Transverse colon (tissue), 4 donors: ENCODE results near the gene INPP1. TPM values are rescaled to one million over a fixed set of nuclear protein-coding genes. Genes with fewer than 3 reads are reported as not detected.

Source experiments
- DNase-seq: peaks from one replicate; pipeline ENCODE4 v3.0.0-alpha.2; 2019
- H3K27ac ChIP-seq, 4 donors: fragments of 200-600 bp; sonication (generic); 2 replicates each; pipeline ENCODE4 v1.5.1; 2016 to 2018; ENCODE audit warnings: inconsistent platforms in 4 of 4
- H3K27me3 ChIP-seq: fragments of 200-600 bp; sonication (generic); 2 replicates; pipeline ENCODE4 v1.5.1; 2017; ENCODE audit warnings: inconsistent platforms
- H3K36me3 ChIP-seq, 4 donors: fragments of 200-600 bp; sonication (generic); 2 replicates each; pipeline ENCODE4 v1.5.1; 2017 to 2019; ENCODE audit warnings: inconsistent platforms in 4 of 4
- H3K4me1 ChIP-seq, 4 donors: fragments of 200-600 bp; sonication (generic); 2 replicates each; pipeline ENCODE4 v1.5.1; 2017 to 2020; ENCODE audit warnings: inconsistent platforms in 4 of 4
- H3K4me3 ChIP-seq, 4 donors: fragments of 200-600 bp; sonication (generic); 1 replicate in 1 of 4; 2 replicates in 3 of 4; pipeline versions ENCODE4 v1.5.1 to v1.6.1; 2017 to 2019; ENCODE audit warnings: inconsistent platforms in 4 of 4
- H3K9me3 ChIP-seq, 2 donors: fragments of 200-600 bp; sonication (generic); 2 replicates each; pipeline ENCODE4 v1.5.1; 2017 to 2019; ENCODE audit warnings: inconsistent platforms in 2 of 2
- CTCF ChIP-seq, 5 experiments: fragments of 200-600 bp in 3 of 5; fragments of 450-650 bp in 2 of 5; sonication (generic) in 3 of 5; IDR thresholded peaks; 1 replicate in 2 of 5; 2 replicates in 3 of 5; pipeline ENCODE4 v1.5.1; 2016 to 2017; ENCODE audit warnings: antibody characterized with exemption in 5 of 5, inconsistent platforms in 3 of 5, mild to moderate bottlenecking in 2 of 5, moderate library complexity in 1 of 5
- EP300 ChIP-seq: sonication (generic); formaldehyde crosslinking; IDR thresholded peaks from one replicate; pipeline ENCODE4 v1.6.1; 2017; ENCODE audit warnings: antibody characterized with exemption, low read depth
- POLR2A ChIP-seq: fragments of 450-650 bp; IDR thresholded peaks from one replicate; pipeline ENCODE4 v1.6.1; 2016; ENCODE audit warnings: antibody characterized with exemption, mild to moderate bottlenecking, moderate library complexity
- POLR2AphosphoS5 ChIP-seq, 3 donors: sonication (generic); formaldehyde crosslinking; IDR thresholded peaks; one replicate each; pipeline ENCODE4 v1.6.1; 2016; ENCODE audit warnings: antibody characterized with exemption in 3 of 3
- WGBS, 2 donors: methylation state at CpG; one replicate each; pipeline ENCODE4 v1.1.5; 2018; ENCODE audit warnings: low coverage in 1 of 2; 5-methylcytosine and 5-hydroxymethylcytosine counted together
- in situ Hi-C, 4 donors: fragments of 200-750 bp; cut with MboI; loops; one replicate each; pipeline versions ENCODE4 v1.15.0 to v1.15.1; 2017; ENCODE audit warnings: low sequenced_read_pairs in 3 of 4, low pct_ligation_motif_present in 1 of 4, low pct_unique_long_range_greater_than_20kb in 1 of 4
- intact Hi-C: fragments of 100-400 bp; cut with DNase I; formaldehyde crosslinking; loops from one replicate; pipeline ENCODE4 v1.15.1; 2023; ENCODE audit warnings: low total_unique reads
- total RNA-seq, 4 donors: library from RNA; depleted of rRNA; stranded (reverse); fragments of >200 nt; gene quantifications; one replicate each; pipeline ENCODE4 v1.1.0, GENCODE V29; 2016

Gene INPP1
- total RNA-seq, 4 donors from 2014 or later: 0.60 to 22.1 (median 21.2) TPM

DNA sequence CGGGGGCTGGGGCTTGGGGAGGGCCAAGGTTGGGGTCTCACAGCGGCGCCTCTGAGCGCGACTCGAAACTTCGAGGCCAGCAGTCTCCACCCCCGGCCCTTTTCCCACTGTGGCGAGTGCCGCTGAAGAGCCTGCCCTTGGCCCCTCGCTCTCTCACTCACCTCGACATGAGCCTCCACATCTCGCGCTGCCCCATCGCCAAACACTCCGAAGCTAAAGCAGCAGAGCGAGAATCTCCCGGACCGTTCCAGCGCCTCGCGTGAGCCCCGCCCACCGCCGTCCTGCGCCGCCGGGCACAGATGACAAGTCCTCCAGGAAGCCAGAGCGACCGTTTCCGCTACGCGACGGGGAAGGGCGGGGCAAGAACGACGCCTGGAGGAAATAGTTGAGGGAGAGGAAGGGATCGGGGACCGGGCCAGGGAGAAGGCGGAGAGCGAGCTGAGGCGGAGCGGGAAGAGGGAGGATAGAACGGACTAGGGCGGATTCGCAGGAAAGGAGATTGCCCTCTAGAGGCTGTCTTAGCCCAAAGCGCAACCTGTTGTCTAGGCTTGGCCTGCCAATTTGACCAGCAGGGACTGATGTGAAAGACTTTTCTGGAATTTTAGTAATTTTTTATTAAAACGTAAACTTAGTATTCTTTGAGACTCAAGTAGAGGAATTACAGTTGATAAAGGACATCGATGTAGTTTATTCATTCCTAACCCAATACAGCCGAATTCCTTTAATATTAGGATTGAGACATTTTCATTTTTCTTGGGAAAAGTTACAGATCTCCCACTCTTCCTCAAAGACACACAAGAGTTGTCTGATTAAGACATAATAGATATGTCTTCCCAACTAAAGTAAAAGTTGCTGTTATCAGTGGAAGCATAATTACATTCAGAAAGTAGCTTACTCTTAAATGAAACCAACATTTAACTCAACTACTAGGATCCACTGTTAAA is 23.6 kb upstream of the INPP1 start, which contains the start of gene HIBCH:
HIBCH (minus strand) TSS at position 272 of the 944 bp plus-strand sequence; CDS start at position 196, 76 bp downstream.
- in situ Hi-C loops (no loop called here), intact Hi-C loops (no loop called here)
- Histone ChIP-seq H3K9me3 (no peaks in the 10 kb centered on the region), H3K4me1 (peaks cover 5 to 44% (median 23%) of the 10 kb centered on the region in 4 donors), H3K4me3 (peak within 1 kb of the TSS; percentile 41 to 67 (median 66)), H3K27me3 (no peaks in the 10 kb centered on the region), H3K27ac (peak within 1 kb of the TSS; percentile 88 to 93 (median 90)), H3K36me3 (no peaks in the 10 kb centered on the region)
- WGBS, 2 donors: 2 to 6% methylated on average over 4 to 50 of the region's 50 CpGs
- TF ChIP-seq EP300: no peak
- peak; percentile 85 for TF ChIP-seq POLR2A
- TF ChIP-seq POLR2AphosphoS5 (IDR thresholded peaks at IDR 0.05): peak; percentile 89 to 94 (median 89)
- peak; percentile 65 to 82 (median 72) for TF ChIP-seq CTCF (IDR thresholded peaks at IDR 0.05)
- peak; percentile 99 for DNase-seq

DNA sequence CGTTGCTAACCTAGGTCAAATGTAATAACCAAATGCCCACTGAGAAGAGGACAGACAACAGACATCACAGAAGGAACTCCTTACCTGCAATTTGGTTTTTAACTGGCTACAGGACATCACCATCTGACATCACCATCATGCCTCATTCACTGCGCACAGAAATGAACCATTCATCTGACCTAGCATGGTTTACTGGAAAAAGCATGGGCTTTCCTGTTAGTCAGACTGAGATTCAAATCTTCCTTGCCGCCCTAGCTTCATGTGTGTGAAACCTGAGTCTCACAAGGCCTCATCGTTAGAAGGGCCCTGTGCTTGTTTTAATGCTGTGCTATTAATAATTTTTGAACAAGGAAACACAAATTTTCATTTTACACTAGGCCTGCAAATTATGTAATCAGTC is 22.7 kb upstream of the INPP1 start:
- H3K4me3 ChIP-seq: no peak overlapping the region
- 61 to 83% methylated on average over 3 to 4 of the region's 4 CpGs for WGBS, 2 donors
- H3K27ac ChIP-seq: peak overlapping the region; percentile 88 to 93 (median 90)
- in situ Hi-C loops: no loop called here
- no peaks in the 10 kb centered on the region for H3K27me3 ChIP-seq
- H3K36me3 ChIP-seq: no peaks in the 10 kb centered on the region
- intact Hi-C loops: no loop called here
- H3K9me3 ChIP-seq: no peaks in the 10 kb centered on the region
- DNase-seq: no peak
- peaks cover under 1 to 35% (median 15%) of the 10 kb centered on the region in 4 donors for H3K4me1 ChIP-seq
- TF ChIP-seq EP300: no peak
- no peak for TF ChIP-seq CTCF (IDR thresholded peaks at IDR 0.05)
- TF ChIP-seq POLR2A: no peak
- TF ChIP-seq POLR2AphosphoS5 (IDR thresholded peaks at IDR 0.05): no peak

DNA sequence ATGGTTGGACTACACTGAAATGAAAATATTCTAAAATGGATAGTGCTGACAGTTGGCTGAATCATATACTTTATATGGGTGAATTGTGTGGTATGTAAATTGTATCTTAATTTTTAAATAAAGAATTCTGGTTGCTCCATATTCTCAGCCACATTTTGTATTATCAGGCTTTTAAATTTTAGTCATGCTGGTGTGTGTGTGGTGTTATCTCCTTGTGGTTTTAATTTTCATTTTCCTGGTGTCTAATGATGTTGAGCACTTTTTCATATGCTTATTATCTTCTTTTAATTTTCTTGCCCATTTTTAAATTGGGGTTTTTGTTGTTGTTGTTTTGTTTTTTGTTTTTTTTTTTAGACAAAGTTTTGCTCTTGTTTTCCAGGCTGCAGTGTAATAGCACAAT is 20.0 kb upstream of the INPP1 start:
- TF ChIP-seq EP300: no peak
- no peak for TF ChIP-seq POLR2AphosphoS5 (IDR thresholded peaks at IDR 0.05)
- no peak for TF ChIP-seq CTCF (IDR thresholded peaks at IDR 0.05)
- TF ChIP-seq POLR2A: no peak
- no peak for DNase-seq
- Histone ChIP-seq H3K27me3 (no peaks in the 10 kb centered on the region), H3K4me1 (peaks cover 0 to 14% (median 8%) of the 10 kb centered on the region in 4 donors), H3K4me3 (no peak overlapping the region), H3K9me3 (no peaks in the 10 kb centered on the region), H3K36me3 (no peaks in the 10 kb centered on the region), H3K27ac (no peak overlapping the region)
- intact Hi-C loops: no loop called here
- in situ Hi-C loops: no loop called here

- no peaks in the 10 kb centered on the region for H3K9me3 ChIP-seq
- WGBS, 2 donors: 78 to 100% methylated on average over 1 to 2 of the region's 2 CpGs
- no peak overlapping the region for H3K4me3 ChIP-seq
- H3K4me1 ChIP-seq: peaks cover 0 to 1% (median 0%) of the 10 kb centered on the region in 4 donors
- intact Hi-C loops (no loop called here), in situ Hi-C loops (no loop called here)
- no peak for DNase-seq
- H3K27me3 ChIP-seq: no peaks in the 10 kb centered on the region
- no peak for TF ChIP-seq POLR2A
- no peak for TF ChIP-seq EP300
- TF ChIP-seq CTCF (IDR thresholded peaks at IDR 0.05): no peak
- no peak for TF ChIP-seq POLR2AphosphoS5 (IDR thresholded peaks at IDR 0.05)
- H3K36me3 ChIP-seq: no peaks in the 10 kb centered on the region
- no peak overlapping the region for H3K27ac ChIP-seq
These were observed 17.8 kb upstream of the INPP1 start for GRCh38 chr2:190325588-190325987.
